IMR-90 (cell line): ENCODE data around the gene MOV10. TPM values are rescaled to one million over a fixed set of nuclear protein-coding genes. Genes with fewer than 3 reads are reported as not detected.

ENCODE experiments used
- ATAC-seq: fragments of 200-7000 bp; cut with Tn5 transposase; 2 replicates; pipeline ENCODE4 v1.9.1; 2020; ENCODE audit warnings: low read depth, mild to moderate bottlenecking, moderate library complexity
- BruUV-seq: library from RNA; stranded (reverse); fragments of 400-500 nt; replicated peaks from 2 replicates; lab custom pipeline; 2021; lab: Mats Ljungman, UMichigan
- CTCF ChIA-PET: fragments of 300-600 bp; formaldehyde crosslinking; extraction: SDS; loops from one replicate; lab custom pipeline; 2021; ENCODE audit warnings: antibody characterized with exemption; lab: Yijun Ruan, JAX
- POLR2A ChIA-PET: fragments of 300-600 bp; sonication (Branson Sonifier 250); formaldehyde crosslinking; loops from one replicate; lab custom pipeline; 2022; ENCODE audit warnings: antibody characterized with exemption; ENCODE audit not compliant: unreplicated experiment; lab: Charles Lee
- DNase-seq: peaks from one replicate; pipeline ENCODE4 v3.0.0; 2013
- H2AFZ ChIP-seq: replicated peaks from 2 replicates; pipeline ENCODE3; 2013; ENCODE audit warnings: low read length, mild to moderate bottlenecking; ENCODE audit not compliant: poor library complexity
- H2AK5ac ChIP-seq: 2 replicates; pipeline ENCODE4 v1.6.1; 2013; ENCODE audit warnings: low read depth, low read length, inconsistent platforms
- H2AK9ac ChIP-seq: replicated peaks from 2 replicates; pipeline ENCODE3; 2013; ENCODE audit warnings: mild to moderate bottlenecking, low read depth, low read length, moderate library complexity; ENCODE audit not compliant: poor library complexity
- H2BK120ac ChIP-seq: 2 replicates; pipeline ENCODE4 v1.6.1; 2013; ENCODE audit warnings: low read depth, low read length, inconsistent platforms
- H2BK15ac ChIP-seq: 3 replicates; pipeline ENCODE4 v1.6.1; 2013; ENCODE audit warnings: low read depth, low read length, inconsistent platforms
- H2BK20ac ChIP-seq: 2 replicates; pipeline ENCODE4 v1.6.1; 2013; ENCODE audit warnings: low read depth, mild to moderate bottlenecking, inconsistent platforms, low read length, moderate library complexity
- H2BK5ac ChIP-seq: 2 replicates; pipeline ENCODE4 v1.6.1; 2013; ENCODE audit warnings: mild to moderate bottlenecking, low read depth, low read length, inconsistent platforms; ENCODE audit not compliant: poor library complexity, severe bottlenecking
- H3K14ac ChIP-seq: replicated peaks from 2 replicates; pipeline ENCODE4 v1.6.1; 2013; ENCODE audit warnings: low read depth, low read length, inconsistent platforms
- H3K18ac ChIP-seq: 2 replicates; pipeline ENCODE4 v1.6.1; 2013; ENCODE audit warnings: low read depth, low read length, control low read depth
- H3K23ac ChIP-seq: 2 replicates; pipeline ENCODE4 v1.6.1; 2013; ENCODE audit warnings: low read depth, low read length, inconsistent platforms
- H3K27ac ChIP-seq: 2 replicates; pipeline ENCODE4 v1.5.1; 2013; ENCODE audit warnings: mild to moderate bottlenecking, control low read depth, low read length; ENCODE audit not compliant: insufficient read depth
- H3K27me3 ChIP-seq: 2 replicates; pipeline ENCODE4 v1.6.1; 2013; ENCODE audit warnings: low read length; ENCODE audit not compliant: control insufficient read depth, insufficient read depth
- H3K36me3 ChIP-seq: 2 replicates; pipeline ENCODE4 v1.6.1; 2013; ENCODE audit warnings: low read length, mixed read lengths; ENCODE audit not compliant: control insufficient read depth, insufficient read depth
- H3K4ac ChIP-seq: 2 replicates; pipeline ENCODE4 v1.6.1; 2013; ENCODE audit warnings: low read depth, low read length, inconsistent platforms
- H3K4me1 ChIP-seq: 2 replicates; pipeline ENCODE4 v1.6.1; 2013; ENCODE audit warnings: low read length, mixed read lengths; ENCODE audit not compliant: control insufficient read depth, insufficient read depth
- H3K4me2 ChIP-seq: 2 replicates; pipeline ENCODE4 v1.6.1; 2013; ENCODE audit warnings: low read depth, mild to moderate bottlenecking, control low read depth, low read length, moderate library complexity
- H3K4me3 ChIP-seq: 2 replicates; pipeline ENCODE4 v1.5.1; 2013; ENCODE audit warnings: low read depth, mild to moderate bottlenecking, control low read depth, low read length, moderate library complexity; ENCODE audit not compliant: insufficient read depth
- H3K56ac ChIP-seq: 2 replicates; pipeline ENCODE4 v1.6.1; 2013; ENCODE audit warnings: low read length, inconsistent platforms; ENCODE audit not compliant: insufficient read depth; ENCODE audit errors: extremely low read depth
- H3K79me1 ChIP-seq, 2 experiments: 2 replicates each; pipeline ENCODE4 v1.6.1; 2013; ENCODE audit warnings: low read length in 2 of 2, inconsistent platforms in 1 of 2, low read depth in 1 of 2
- H3K9ac ChIP-seq: 2 replicates; pipeline ENCODE4 v1.6.1; 2013; ENCODE audit warnings: low read depth, low read length, control low read depth
- H3K9me1 ChIP-seq: 2 replicates; pipeline ENCODE4 v1.6.1; 2013; ENCODE audit warnings: low read length, inconsistent platforms; ENCODE audit not compliant: insufficient read depth
- H3K9me3 ChIP-seq: 2 replicates; pipeline ENCODE4 v1.6.1; 2013; ENCODE audit warnings: low read length; ENCODE audit not compliant: control insufficient read depth, insufficient read depth
- H4K20me1 ChIP-seq: 2 replicates; pipeline ENCODE4 v1.6.1; 2013; ENCODE audit warnings: low read length, inconsistent platforms; ENCODE audit not compliant: insufficient read depth
- H4K5ac ChIP-seq: 2 replicates; pipeline ENCODE4 v1.6.1; 2013; ENCODE audit warnings: mild to moderate bottlenecking, low read depth, low read length, control low read depth
- H4K8ac ChIP-seq, 2 experiments: 2 replicates each; pipeline ENCODE4 v1.6.1; 2013; ENCODE audit warnings: low read depth in 2 of 2, low read length in 2 of 2, control low read depth in 1 of 2, inconsistent platforms in 1 of 2
- H4K91ac ChIP-seq: 2 replicates; pipeline ENCODE4 v1.6.1; 2013; ENCODE audit warnings: low read depth, low read length, inconsistent platforms; ENCODE audit not compliant: insufficient read depth
- CHD1 ChIP-seq: IDR thresholded peaks from 2 replicates; pipeline ENCODE4 v1.6.1; 2012; ENCODE audit warnings: low read depth, low read length, improper control_type of control experiment
- CTCF ChIP-seq: conservative IDR thresholded peaks from 2 replicates; pipeline ENCODE4 v1.5.1; 2012; ENCODE audit warnings: mild to moderate bottlenecking, low read depth, low read length, improper control_type of control experiment
- FOS ChIP-seq: fragments of 150-350 bp; IDR thresholded peaks from 2 replicates; pipeline ENCODE4 v1.6.1; 2016; ENCODE audit warnings: low read depth, low read length
- MAFK ChIP-seq: IDR thresholded peaks from 2 replicates; pipeline ENCODE4 v1.6.1; 2012; ENCODE audit warnings: low read depth, low read length, improper control_type of control experiment
- MAZ ChIP-seq: IDR thresholded peaks from 2 replicates; pipeline ENCODE4 v1.6.1; 2012; ENCODE audit warnings: low read depth, mild to moderate bottlenecking, low read length, improper control_type of control experiment, moderate library complexity, borderline replicate concordance
- NFE2L2 ChIP-seq: fragments of 150-350 bp; IDR thresholded peaks from 2 replicates; pipeline ENCODE4 v1.6.1; 2016; ENCODE audit warnings: low read depth, mild to moderate bottlenecking, low read length
- RAD21 ChIP-seq: IDR thresholded peaks from 2 replicates; pipeline ENCODE4 v1.6.1; 2012; ENCODE audit warnings: low read length, improper control_type of control experiment
- RCOR1 ChIP-seq: IDR thresholded peaks from 2 replicates; pipeline ENCODE4 v1.6.1; 2012; ENCODE audit warnings: mild to moderate bottlenecking, low read length, improper control_type of control experiment; ENCODE audit not compliant: insufficient replicate concordance
- RFX5 ChIP-seq: IDR thresholded peaks from 2 replicates; pipeline ENCODE4 v1.8.0; 2012; ENCODE audit warnings: low read depth, mild to moderate bottlenecking, low read length, moderate library complexity
- USF2 ChIP-seq: fragments of 150-350 bp; IDR thresholded peaks from 2 replicates; pipeline ENCODE4 v1.6.1; 2017; ENCODE audit warnings: mild to moderate bottlenecking, antibody characterized with exemption, low read length, low read depth
- WGBS, 2 experiments: methylation state at CpG; one replicate each; pipeline versions ENCODE4 v1.1.5 to v1.1.7; 2013; ENCODE audit warnings: missing lambda C conversion rate in 2 of 2; ENCODE audit not compliant: insufficient read length in 1 of 2; ENCODE audit errors: extremely low coverage in 2 of 2; 5-methylcytosine and 5-hydroxymethylcytosine counted together
- dilution Hi-C: fragments of 300-500 bp; cut with HindIII; formaldehyde crosslinking; loops from one replicate; pipeline ENCODE4 v1.14.3; 2018; ENCODE audit warnings: low sequenced_read_pairs; ENCODE audit not compliant: unreplicated experiment
- in situ Hi-C: fragments of 300-500 bp; cut with MboI; formaldehyde crosslinking; loops from 3 replicates; pipeline ENCODE4 v1.14.3; 2019; ENCODE audit warnings: low sequenced_read_pairs, inconsistent platforms, mixed read lengths
- intact Hi-C: fragments of 100-400 bp; cut with micrococcal nuclease; formaldehyde crosslinking; loops from 2 replicates; pipeline ENCODE4 v1.10.0; 2022
- polyA plus RNA-seq, 3 experiments: library from polyadenylated mRNA; depleted of rRNA; stranded (reverse); fragments of >200 nt; gene quantifications; 2 replicates each; pipeline ENCODE4 v1.2.3, GENCODE V29; 2012; ENCODE audit warnings: low replicate concordance in 1 of 3
- total RNA-seq: library from RNA; depleted of rRNA; stranded (reverse); fragments of >200 nt; gene quantifications from 2 replicates; pipeline ENCODE4 v1.2.3, GENCODE V29; 2012

Gene MOV10
- total and polyA plus RNA-seq, 2 of the 4 experiments (the other 2 are of a cell fraction), result 36.7 to 103 TPM

- no peak overlapping the region for H4K5ac ChIP-seq
- H3K9me3 ChIP-seq, result no peaks in the 10 kb centered on the region
- 66% methylated on average over 4 of the region's 10 CpGs; no CpG with 5 or more reads in 1 of the 2 experiments for WGBS, 2 experiments
- TF ChIP-seq MAZ, result no peak
- TF ChIP-seq FOS, result no peak
- TF ChIP-seq CTCF, result no peak
- no peak for TF ChIP-seq RAD21
- no peak for TF ChIP-seq RCOR1
- no peak for TF ChIP-seq CHD1
- no peak for TF ChIP-seq RFX5
- no peak for TF ChIP-seq NFE2L2
- TF ChIP-seq MAFK, result no peak
- no peak for TF ChIP-seq USF2
- peaks cover 4% of the 10 kb centered on the region; the same call in 1 of the 2 replicates for H3K27me3 ChIP-seq
- H4K91ac ChIP-seq, result no peak overlapping the region; the same call in 1 of the 2 replicates
- H3K18ac ChIP-seq, result no peak overlapping the region
- peaks cover 4% of the 10 kb centered on the region for H3K9me1 ChIP-seq
- H3K36me3 ChIP-seq, result no peaks in the 10 kb centered on the region
- H2BK5ac ChIP-seq, result no peak overlapping the region
- no TSS peak for BruUV-seq
- no peak overlapping the region for H3K56ac ChIP-seq
- H2BK20ac ChIP-seq, result no peak overlapping the region
- ChIA-PET POLR2A (no interaction called here), CTCF (interaction anchor here (1.0 to 1.4 kb wide), 3 partner anchors 82 to 320 kb away, joined by 3 to 8 read pairs (median 4); no protein-coding TSS in a partner anchor)
- H3K4ac ChIP-seq, result no peak overlapping the region
- no peak overlapping the region for H3K9ac ChIP-seq
- intact Hi-C loops (no loop called here), in situ Hi-C loops (loop anchor here (10.0 to 25.0 kb wide), 2 partner anchors 323 to 965 kb away; no protein-coding TSS in a partner anchor), dilution Hi-C loops (no loop called here)
- no peaks in the 10 kb centered on the region for H4K20me1 ChIP-seq
- H3K23ac ChIP-seq, result no peak overlapping the region
- H3K14ac ChIP-seq, result no peak overlapping the region
- no peak overlapping the region for H2BK15ac ChIP-seq
- H4K8ac ChIP-seq, result peak overlapping the region; percentile 1 to 35; a peak in 1 of 4 replicates
- no peak overlapping the region for H2BK120ac ChIP-seq
- no peak for DNase-seq
- H3K4me2 ChIP-seq, result no peak overlapping the region
- peak overlapping the region; percentile 86 for H2AFZ ChIP-seq
- no peak overlapping the region for H3K27ac ChIP-seq
- H3K4me3 ChIP-seq, result no peak overlapping the region
- no peak overlapping the region for H2AK9ac ChIP-seq
- ATAC-seq, result no peak
- H3K4me1 ChIP-seq, result peaks cover 9% of the 10 kb centered on the region
- H2AK5ac ChIP-seq, result no peak overlapping the region
- no peaks in the 10 kb centered on the region for H3K79me1 ChIP-seq
These were observed 47.6 kb downstream of the MOV10 start for GRCh38 chr1:112721966-112722524.
